Prostate gland (tissue), 2 donors: ENCODE results near the gene CTNNA2.
"Not testable (repeated sequence)": the region's sequence is repeated elsewhere in the genome, so short reads cannot be mapped to it uniquely, and the experiment has no call there.

ENCODE experiments used
- POLR2A ChIP-seq: fragments of 450-650 bp; IDR thresholded peaks from one replicate; pipeline ENCODE4 v1.6.1; 2016; ENCODE audit warnings: antibody characterized with exemption, mild to moderate bottlenecking
- POLR2AphosphoS5 ChIP-seq: sonication (generic); formaldehyde crosslinking; IDR thresholded peaks from one replicate; pipeline ENCODE4 v1.6.1; 2017; ENCODE audit warnings: antibody characterized with exemption
- TF ChIP-seq, protein P1 (sequence below), 4 experiments: fragments of 200-600 bp in 2 of 4; fragments of 450-650 bp in 2 of 4; sonication (generic) in 2 of 4; IDR thresholded peaks; 1 replicate in 3 of 4; 2 replicates in 1 of 4; pipeline ENCODE4 v1.5.1; 2016 to 2019; ENCODE audit warnings: antibody characterized with exemption in 4 of 4, mild to moderate bottlenecking in 2 of 4, moderate library complexity in 2 of 4

DNA sequence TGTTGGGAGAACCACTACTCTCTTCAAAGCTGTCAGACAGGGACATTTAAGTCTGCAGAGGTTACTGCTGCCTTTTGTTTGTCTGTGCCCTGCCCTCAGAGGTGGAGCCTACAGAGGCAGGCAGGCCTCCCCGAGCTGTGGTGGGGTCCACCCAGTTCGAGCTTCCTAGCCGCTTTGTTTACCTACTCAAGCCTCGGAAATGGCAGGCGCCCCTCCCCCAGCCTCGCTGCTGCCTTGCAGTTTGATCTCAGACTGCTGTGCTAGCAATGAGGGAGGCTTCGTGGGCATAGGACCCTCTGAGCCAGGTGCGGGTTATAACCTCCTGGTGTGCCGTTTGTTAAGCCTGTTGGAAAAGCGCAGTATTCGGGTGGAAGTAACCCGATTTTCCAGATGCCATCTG is 585.7 kb downstream of the CTNNA2 start:
- TF ChIP-seq, protein P1, sequence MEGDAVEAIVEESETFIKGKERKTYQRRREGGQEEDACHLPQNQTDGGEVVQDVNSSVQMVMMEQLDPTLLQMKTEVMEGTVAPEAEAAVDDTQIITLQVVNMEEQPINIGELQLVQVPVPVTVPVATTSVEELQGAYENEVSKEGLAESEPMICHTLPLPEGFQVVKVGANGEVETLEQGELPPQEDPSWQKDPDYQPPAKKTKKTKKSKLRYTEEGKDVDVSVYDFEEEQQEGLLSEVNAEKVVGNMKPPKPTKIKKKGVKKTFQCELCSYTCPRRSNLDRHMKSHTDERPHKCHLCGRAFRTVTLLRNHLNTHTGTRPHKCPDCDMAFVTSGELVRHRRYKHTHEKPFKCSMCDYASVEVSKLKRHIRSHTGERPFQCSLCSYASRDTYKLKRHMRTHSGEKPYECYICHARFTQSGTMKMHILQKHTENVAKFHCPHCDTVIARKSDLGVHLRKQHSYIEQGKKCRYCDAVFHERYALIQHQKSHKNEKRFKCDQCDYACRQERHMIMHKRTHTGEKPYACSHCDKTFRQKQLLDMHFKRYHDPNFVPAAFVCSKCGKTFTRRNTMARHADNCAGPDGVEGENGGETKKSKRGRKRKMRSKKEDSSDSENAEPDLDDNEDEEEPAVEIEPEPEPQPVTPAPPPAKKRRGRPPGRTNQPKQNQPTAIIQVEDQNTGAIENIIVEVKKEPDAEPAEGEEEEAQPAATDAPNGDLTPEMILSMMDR (IDR thresholded peaks at IDR 0.05), result not testable (repeated sequence)
- not testable (repeated sequence) for TF ChIP-seq POLR2A, POLR2AphosphoS5
